BE2C (cell line): ENCODE measurements around the gene ENPP7.
"Not testable (repeated sequence)": the region's sequence is repeated elsewhere in the genome, so short reads cannot be mapped to it uniquely, and the experiment has no call there.

ENCODE experiments used
- DNase-seq: peaks from one replicate; pipeline ENCODE4 v3.0.0-alpha.2; 2020
- H3K27me3 ChIP-seq: fragments of 250-450 bp; sonication (Bioruptor Pico); 2 replicates; pipeline ENCODE4 v1.5.1; 2020; ENCODE audit warnings: mild to moderate bottlenecking
- H3K36me3 ChIP-seq: fragments of 250-450 bp; sonication (Bioruptor Pico); 2 replicates; pipeline ENCODE4 v1.5.1; 2020; ENCODE audit warnings: mild to moderate bottlenecking
- H3K4me1 ChIP-seq: fragments of 250-450 bp; sonication (Bioruptor Pico); 2 replicates; pipeline ENCODE4 v1.5.1; 2020
- H3K4me3 ChIP-seq: 2 replicates; pipeline ENCODE4 v1.5.1; 2011; ENCODE audit warnings: low read depth, low read length
- H3K9me3 ChIP-seq: fragments of 250-450 bp; sonication (Bioruptor Pico); 2 replicates; pipeline ENCODE4 v1.5.1; 2020
- CTCF ChIP-seq: IDR thresholded peaks from 2 replicates; pipeline ENCODE4 v1.5.1; 2012; ENCODE audit warnings: mild to moderate bottlenecking, low read depth, low read length

ENPP7 gene

DNA sequence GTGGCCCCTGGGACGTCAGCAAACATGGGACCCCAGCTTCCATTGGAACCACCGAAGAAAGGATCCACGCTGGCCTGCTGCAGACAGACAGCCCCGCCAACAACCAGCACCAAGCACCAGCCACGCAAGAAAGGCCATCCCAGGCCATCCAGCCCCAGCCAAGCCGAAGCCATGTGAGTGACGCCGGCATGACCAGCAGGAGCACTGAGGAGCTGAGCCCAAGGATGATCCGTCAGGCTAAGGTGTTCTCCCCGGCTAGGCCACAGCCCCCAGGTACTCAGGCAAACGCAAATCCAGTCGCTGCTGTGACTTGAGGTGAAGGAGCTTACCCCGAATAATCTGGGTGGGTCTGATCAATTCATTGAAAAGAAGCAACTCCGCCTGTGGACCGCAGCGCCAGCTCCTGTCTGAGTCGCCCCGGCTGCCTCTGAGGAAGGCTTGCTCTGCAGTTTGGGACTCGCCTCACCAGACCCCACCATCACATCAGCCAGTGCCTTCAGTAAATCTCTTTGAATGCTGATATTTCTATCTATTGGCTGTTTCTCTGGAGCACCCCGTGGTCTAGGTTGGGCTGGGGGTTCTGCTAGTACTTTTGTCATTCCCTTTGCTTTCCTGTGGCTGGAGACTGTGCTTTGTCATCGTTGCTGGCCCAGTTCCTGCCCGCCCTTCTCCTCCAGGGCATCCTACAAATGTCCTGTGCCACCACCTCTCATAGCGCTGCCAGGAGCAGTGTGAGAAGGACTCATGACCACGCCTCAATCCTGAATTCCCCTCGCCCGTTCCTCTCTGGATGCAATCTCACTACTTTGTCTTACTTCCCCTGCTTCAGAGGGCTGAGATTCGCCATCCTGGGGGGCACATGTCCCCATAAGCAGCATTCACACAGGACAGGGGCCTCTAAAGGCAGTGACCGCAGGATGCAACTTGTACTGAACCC is 39.1 kb downstream of the ENPP7 start:
- TF ChIP-seq CTCF: no peak
- H3K4me3 ChIP-seq: no peak overlapping the region
- H3K27me3 ChIP-seq: no peaks in the 10 kb centered on the region
- H3K4me1 ChIP-seq: no peaks in the 10 kb centered on the region
- DNase-seq: no peak
- no peaks in the 10 kb centered on the region for H3K36me3 ChIP-seq
- H3K9me3 ChIP-seq: 0 out of 2 replicates have a peak, but pooled peaks cover 2% of the 10 kb centered on the region

DNA sequence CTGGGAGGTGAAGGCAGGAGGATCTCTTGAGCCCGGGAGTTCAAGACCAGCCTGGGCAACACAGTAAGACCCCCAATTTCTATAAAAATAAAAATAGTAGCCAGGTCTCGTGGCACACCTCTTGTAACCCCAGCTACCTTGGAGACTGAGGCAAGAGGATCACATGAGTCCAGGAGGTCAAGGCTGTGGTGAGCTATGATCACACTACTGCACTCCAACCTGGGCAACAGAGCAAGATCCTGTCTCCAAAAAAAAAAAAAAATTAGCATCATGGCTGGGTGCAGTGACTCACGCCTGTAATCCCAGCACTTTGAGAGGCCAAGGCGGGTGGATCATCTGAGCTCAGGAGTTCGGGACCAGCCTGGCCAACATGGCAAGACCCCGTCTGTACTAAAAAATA is 40.5 kb downstream of the ENPP7 start:
- Histone ChIP-seq H3K4me1 (no peaks in the 10 kb centered on the region), H3K27me3 (no peaks in the 10 kb centered on the region), H3K9me3 (0 out of 2 replicates have a peak, but pooled peaks cover 2% of the 10 kb centered on the region), H3K4me3 (no peak overlapping the region), H3K36me3 (no peaks in the 10 kb centered on the region)
- TF ChIP-seq CTCF: no peak
- no peak for DNase-seq

GRCh38 chr17:79772726-79773125 is 42.0 kb downstream of the ENPP7 start:
- not testable (repeated sequence) for H3K9me3 ChIP-seq, H3K4me1 ChIP-seq, H3K4me3 ChIP-seq, H3K27me3 ChIP-seq, H3K36me3 ChIP-seq, DNase-seq

GRCh38 chr17:79774561-79774975 is 43.8 kb downstream of the ENPP7 start:
- Histone ChIP-seq H3K27me3 (no peaks in the 10 kb centered on the region), H3K9me3 (no peaks in the 10 kb centered on the region), H3K36me3 (peaks cover 5% of the 10 kb centered on the region), H3K4me3 (no peak overlapping the region), H3K4me1 (peaks cover 7% of the 10 kb centered on the region)
- DNase-seq: no peak
- no peak for TF ChIP-seq CTCF

GRCh38 chr17:79775632-79776031 is 44.9 kb downstream of the ENPP7 start:
- H3K4me3 ChIP-seq: no peak overlapping the region
- no peaks in the 10 kb centered on the region for H3K27me3 ChIP-seq
- no peak for DNase-seq
- H3K9me3 ChIP-seq: no peaks in the 10 kb centered on the region
- H3K4me1 ChIP-seq: peaks cover 7% of the 10 kb centered on the region
- no peak for TF ChIP-seq CTCF
- H3K36me3 ChIP-seq: peaks cover 16% of the 10 kb centered on the region

DNA sequence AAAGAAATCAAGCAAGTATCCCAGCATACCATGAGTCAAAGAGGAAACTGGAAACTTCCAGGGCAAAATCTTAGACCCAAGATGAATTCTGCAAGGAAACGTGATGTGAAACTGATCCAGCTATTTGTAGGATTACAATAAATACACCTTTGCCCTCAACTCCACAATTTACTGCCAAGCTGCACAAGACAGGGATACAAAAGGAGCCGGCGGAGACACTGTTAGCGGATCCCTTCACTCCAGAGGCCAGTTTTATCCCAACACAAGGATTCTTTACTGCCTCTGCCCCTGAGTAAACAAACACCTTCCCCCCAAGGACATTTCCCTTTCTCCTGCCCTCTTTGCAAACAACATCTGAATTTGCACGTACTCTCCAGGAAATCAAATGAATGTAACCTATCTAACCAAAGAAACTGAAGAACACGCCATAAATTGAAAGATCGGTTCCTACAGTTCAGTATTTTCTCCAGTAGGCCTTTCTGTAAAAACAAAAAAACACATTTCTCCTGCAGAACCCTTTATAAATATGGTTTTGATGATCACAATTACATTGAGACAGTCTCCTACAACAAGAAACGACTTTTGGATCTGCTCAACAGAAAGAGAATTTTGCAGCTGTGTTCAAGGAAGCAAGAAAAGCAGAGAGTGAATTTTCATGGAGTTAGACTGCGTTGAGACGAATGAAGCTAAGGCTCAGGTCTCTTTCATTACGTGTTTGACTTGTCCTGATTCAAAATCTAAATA is 45.8 kb downstream of the ENPP7 start:
- TF ChIP-seq CTCF: no peak
- Histone ChIP-seq H3K36me3 (peaks cover 21% of the 10 kb centered on the region), H3K4me3 (no peak overlapping the region), H3K4me1 (peaks cover 7% of the 10 kb centered on the region), H3K27me3 (no peaks in the 10 kb centered on the region), H3K9me3 (no peaks in the 10 kb centered on the region)
- DNase-seq: no peak
